Effector memory CD8-positive, alpha-beta T cell (primary cell): ENCODE results near the gene CLTB.

ENCODE experiments used
- ATAC-seq: fragments of 150-1000 bp; cut with Tn5 transposase; replicated peaks from 2 replicates; pipeline ENCODE4 v1.10.0; 2021; ENCODE audit warnings: mild to moderate bottlenecking, moderate library complexity
- DNase-seq, 3 experiments: peaks; one replicate each; pipeline ENCODE4 v3.0.0; 2021
- H3K27ac Mint-ChIP-seq, 2 donors: one replicate each; pipeline ENCODE4 v1.8.0; 2022; ENCODE audit warnings: mild to moderate bottlenecking in 2 of 2, mixed read lengths in 2 of 2, moderate library complexity in 2 of 2
- H3K27me3 Mint-ChIP-seq, 2 donors: one replicate each; pipeline ENCODE4 v1.8.0; 2022; ENCODE audit warnings: mixed read lengths in 2 of 2
- H3K36me3 Mint-ChIP-seq: one replicate; pipeline ENCODE4 v1.8.0; 2022; ENCODE audit warnings: mild to moderate bottlenecking, moderate library complexity, mixed read lengths; ENCODE audit not compliant: insufficient read depth
- H3K4me1 Mint-ChIP-seq, 2 donors: one replicate each; pipeline ENCODE4 v1.8.0; 2022; ENCODE audit warnings: low read depth in 2 of 2, mixed read lengths in 2 of 2
- H3K4me3 Mint-ChIP-seq, 2 donors: one replicate each; pipeline ENCODE4 v1.8.0; 2022; ENCODE audit warnings: mild to moderate bottlenecking in 2 of 2, mixed read lengths in 2 of 2, moderate library complexity in 2 of 2
- H3K9me3 Mint-ChIP-seq, 2 donors: one replicate each; pipeline ENCODE4 v1.8.0; 2022; ENCODE audit warnings: mixed read lengths in 2 of 2

CLTB gene

DNA sequence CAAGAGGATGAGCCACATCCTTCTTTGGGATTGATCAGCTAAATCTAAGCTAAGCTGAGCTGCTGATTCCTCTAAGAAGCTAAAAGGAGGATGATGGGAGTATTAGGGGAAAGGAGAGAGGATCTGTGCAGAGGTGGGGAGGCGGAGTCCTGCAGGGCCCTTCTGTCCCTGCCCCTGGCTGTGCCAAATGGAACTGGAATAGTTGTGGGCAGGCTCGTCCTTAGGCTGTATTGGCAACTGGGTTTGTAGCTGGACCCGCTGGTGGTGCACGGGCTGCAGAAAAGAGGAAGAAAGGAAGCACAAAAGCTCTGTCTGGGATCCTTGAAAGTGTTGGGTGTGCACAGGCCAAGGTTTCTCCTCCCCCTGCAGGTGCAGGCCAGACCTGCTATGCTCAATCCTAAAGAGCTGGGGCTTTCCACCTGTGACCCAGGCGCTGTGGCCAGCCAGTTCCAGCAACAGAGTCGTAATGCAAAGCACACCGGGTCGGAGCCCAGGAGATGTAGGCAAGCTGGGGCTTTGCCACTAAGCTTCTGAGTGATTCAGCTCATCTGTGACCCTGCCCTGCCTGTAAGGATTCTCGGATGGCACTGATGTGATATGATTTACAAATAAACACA, 9.8 kb downstream of the CLTB start:
- Mint-ChIP-seq H3K4me1 (peaks cover 12 to 13% of the 10 kb centered on the region in 2 donors), H3K27me3 (no peaks in the 10 kb centered on the region), H3K9me3 (no peaks in the 10 kb centered on the region), H3K36me3 (peaks cover 52% of the 10 kb centered on the region), H3K4me3 (no peak overlapping the region), H3K27ac (peak overlapping the region in 1 of 2 donors; percentile 30)
- DNase-seq (no peak), ATAC-seq (no peak)

DNA sequence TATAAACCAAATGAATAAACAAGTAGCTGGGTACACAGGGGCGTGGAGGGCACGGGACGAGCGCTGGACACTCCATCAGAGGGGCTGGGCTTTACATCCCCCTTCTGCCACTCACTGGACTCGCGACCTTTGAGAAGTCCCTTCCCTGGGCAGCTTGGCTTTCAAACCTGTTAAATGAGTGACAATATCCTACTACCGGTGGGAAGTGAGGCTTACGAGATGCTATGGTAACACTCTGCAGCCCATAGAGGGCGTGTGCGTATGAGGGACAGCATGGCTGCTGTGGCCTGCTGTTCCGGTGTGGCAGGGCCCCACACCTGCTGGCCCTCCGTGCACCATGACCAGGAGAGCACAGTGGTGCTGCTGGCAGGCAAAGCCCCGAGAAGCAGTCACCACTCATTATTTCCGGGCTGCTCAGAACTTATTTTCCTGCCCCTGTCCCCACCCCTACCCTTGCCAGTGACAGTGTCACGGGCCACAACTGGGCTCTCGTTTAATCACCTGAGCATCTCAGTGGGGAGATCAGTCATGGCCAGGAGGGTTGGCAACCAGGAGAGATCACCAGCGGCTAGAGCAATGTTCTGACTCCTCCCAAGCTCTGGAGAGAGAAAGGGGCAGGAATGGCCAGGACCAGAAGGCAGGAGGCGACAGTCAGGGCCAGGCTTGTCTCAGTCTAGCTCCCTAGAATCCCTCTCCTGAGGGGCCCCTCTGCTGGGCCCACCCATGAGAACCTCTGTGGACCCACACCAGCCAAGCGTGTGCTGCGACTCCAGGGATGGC, 10.5 kb downstream of the CLTB start:
- Mint-ChIP-seq H3K27ac (peak overlapping the region; percentile 30 to 77), H3K36me3 (peaks cover 48% of the 10 kb centered on the region), H3K4me1 (peaks cover 5 to 6% of the 10 kb centered on the region in 2 donors), H3K9me3 (no peaks in the 10 kb centered on the region), H3K27me3 (no peaks in the 10 kb centered on the region), H3K4me3 (no peak overlapping the region)
- ATAC-seq (no peak), DNase-seq (no peak)

DNA sequence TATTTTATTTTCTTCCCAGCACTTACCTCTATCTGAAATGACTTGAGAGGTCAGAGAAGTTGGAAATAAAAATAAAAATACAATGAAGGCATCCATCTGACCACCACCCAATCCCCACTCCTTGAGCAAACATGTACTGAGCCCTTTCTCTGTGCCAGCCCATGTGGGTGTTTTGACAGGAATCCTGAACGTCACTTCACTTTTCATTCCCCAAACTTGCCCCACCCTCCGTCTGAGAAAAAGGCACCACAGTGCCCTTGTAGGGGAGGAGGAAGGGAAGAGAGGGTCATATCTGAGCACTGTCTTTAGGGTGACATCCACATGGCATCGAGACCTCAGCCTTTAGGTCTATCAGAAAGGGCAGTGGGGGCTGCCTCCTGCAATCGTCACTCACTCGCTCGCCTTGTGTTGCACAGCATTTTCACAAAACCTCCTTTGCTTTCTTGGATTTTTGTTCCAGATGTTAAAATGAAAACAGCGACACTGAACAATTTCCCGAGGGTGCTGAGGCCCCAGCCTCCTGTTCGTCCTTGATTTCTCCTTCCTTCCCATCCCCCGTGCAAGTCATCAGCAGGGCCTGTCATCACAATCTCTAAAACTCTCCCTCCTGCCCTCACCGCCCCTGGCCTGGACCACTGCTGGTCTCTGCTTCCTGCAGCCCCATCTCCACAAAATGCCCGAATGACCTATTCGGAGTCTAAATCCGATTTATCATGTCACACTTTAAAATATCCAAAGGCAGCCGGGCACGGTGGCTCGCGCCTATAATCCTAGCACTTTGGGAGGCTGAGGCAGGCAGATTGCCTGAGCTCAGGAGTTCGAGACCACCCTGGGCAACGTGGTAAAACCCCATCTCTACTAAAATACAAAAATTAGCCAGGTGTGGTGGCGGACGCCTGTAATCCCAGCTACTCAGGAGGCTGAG, 14.8 kb downstream of the CLTB start:
- peaks cover 46% of the 10 kb centered on the region for H3K36me3 Mint-ChIP-seq
- H3K27ac Mint-ChIP-seq = peak overlapping the region in 1 of 2 donors; percentile 52
- H3K4me1 Mint-ChIP-seq = peaks cover 5 to 10% of the 10 kb centered on the region in 2 donors
- ATAC-seq (no peak), DNase-seq (no peak)
- no peaks in the 10 kb centered on the region for H3K27me3 Mint-ChIP-seq
- H3K9me3 Mint-ChIP-seq = no peaks in the 10 kb centered on the region
- H3K4me3 Mint-ChIP-seq = no peak overlapping the region

DNA sequence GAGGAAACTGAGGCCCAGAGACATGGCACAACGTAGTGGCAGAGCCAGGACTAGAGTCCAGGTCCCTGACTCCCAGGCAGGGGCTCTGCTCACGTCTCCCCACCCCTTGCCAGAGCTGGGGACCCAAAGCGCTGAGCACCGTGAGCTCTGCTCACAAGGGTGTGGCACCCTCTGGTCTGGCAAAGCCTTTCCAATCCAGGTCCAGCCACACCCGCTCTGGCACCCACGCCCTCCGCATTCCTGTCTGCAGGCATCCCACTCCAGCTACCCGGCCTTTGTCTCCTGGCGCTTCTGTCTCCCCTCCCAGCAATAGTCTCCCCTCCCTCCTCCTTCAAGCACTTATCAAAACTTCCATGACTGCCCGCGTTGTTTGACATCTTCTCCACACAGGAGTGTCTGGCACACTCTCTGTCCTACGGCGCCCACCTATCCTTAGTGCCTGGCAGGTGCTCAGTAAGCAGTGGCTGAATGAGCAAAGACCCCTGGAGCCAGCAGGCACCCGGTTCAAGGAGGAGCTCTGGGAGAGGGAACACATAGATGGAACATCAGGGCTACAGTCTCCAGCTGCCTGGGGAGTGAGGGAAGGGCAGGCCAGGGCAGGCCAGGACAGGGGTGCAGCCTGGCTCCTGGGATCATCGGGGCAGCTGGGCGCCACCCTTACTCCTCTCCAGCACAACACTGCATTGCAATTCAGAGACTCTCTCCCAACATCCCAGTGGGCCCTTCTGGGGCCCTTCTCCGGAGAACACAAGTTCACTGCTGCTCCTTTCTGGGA, 15.8 kb downstream of the CLTB start:
- Mint-ChIP-seq H3K4me3 (no peak overlapping the region), H3K27ac (peak overlapping the region in 1 of 2 donors; percentile 39), H3K9me3 (no peaks in the 10 kb centered on the region), H3K36me3 (peaks cover 45% of the 10 kb centered on the region), H3K4me1 (peaks cover 5 to 14% of the 10 kb centered on the region in 2 donors), H3K27me3 (no peaks in the 10 kb centered on the region)
- ATAC-seq (no peak), DNase-seq (no peak)

DNA sequence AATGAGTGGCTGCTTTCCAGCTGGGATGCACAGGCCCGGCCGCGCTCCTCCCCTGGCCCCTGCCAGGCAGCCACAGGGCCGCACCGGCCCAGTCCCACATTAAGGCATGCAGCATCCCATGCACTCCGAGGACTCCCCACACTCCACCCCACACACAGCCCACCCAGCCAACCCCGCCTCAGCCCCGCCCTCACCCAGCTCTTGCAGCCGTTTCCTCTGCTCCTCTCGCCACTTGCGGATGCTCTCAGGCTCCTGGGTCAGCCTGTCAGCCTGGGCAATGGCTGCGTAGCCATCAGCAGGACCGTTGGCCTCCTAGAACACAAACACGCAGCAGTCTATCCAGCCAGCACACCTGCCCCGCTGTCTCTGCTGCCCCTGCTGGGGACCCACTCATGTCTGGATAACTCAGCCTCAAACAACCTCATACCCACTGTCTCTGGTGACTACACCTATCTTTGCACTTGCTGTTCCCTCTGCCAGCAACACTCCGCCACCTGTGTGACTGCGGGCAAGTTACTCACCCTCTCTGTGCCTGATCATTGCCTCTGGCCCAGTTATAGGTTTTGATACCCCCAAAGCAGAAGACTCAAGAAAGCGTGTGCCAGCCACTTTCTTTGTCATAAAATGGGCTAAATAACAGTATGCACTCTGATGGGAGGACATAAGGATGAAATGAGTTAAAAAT, 18.5 kb downstream of the CLTB start:
- Mint-ChIP-seq H3K27me3 (no peaks in the 10 kb centered on the region), H3K4me1 (peaks cover 6 to 14% of the 10 kb centered on the region in 2 donors), H3K36me3 (peaks cover 40% of the 10 kb centered on the region), H3K4me3 (no peak overlapping the region), H3K9me3 (no peaks in the 10 kb centered on the region), H3K27ac (peak overlapping the region in 1 of 2 donors; percentile 41)
- ATAC-seq = no peak
- no peak for DNase-seq

DNA sequence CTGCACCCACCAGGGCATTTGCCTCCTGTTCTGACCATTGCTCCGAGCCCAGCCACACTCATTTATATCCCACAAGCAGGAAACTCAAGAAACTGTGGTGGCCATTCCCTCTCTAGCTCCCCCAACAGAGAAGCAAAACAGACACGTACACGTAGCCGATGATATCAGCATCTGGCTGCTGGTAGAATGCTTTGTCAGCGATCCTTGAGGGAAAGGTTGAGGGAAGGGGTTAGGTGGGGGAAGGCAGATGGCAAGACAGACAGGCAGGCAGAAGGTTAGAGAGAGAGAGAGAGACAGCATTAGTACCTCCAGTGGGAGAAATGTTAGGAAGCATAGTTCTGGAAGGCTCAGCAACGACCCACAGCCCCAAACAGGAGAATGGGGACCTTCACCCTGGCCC, 20.0 kb downstream of the CLTB start:
- Mint-ChIP-seq H3K27ac (no peak overlapping the region), H3K9me3 (no peaks in the 10 kb centered on the region), H3K4me3 (no peak overlapping the region), H3K4me1 (peaks cover 3 to 9% of the 10 kb centered on the region in 2 donors), H3K36me3 (peaks cover 53% of the 10 kb centered on the region), H3K27me3 (no peaks in the 10 kb centered on the region)
- ATAC-seq (no peak), DNase-seq (no peak)

DNA sequence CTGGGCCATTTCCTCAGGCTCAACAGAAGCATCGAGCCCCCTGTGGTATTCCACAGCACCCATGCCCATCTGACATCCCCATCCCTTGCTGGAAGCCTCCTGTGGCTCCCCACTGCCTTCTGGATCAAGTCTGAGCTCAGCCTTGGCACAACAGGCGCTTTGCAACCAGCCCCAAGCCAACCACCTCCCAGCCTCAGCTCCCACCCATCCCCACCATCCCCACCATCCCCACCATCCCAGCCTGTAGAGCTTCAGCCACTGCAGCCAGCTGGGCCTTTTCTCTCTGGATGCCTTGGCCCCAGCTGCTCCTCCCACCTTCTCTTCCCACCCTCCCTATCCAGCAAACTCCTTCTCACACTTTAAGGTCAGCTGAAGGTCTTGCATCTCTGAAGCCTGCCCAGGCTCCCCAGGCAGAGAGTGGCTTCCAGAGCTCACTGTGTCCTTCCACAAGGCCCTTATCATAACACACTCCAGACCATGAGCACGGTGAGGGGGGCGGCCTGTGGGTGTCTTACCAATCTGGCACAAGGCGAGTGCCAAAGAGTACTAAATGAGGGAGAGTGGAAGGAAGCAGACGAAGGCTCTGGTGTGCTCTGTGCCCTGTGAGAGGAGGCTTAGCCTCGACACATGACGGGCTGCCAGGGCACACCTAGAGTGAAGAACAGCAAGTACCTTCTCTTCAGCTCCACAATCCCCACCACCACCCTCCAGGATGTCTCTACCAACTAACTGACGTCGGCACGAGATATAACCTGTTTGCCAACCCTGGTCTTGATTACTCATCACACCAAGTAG, 21.3 kb downstream of the CLTB start:
- Mint-ChIP-seq H3K4me3 (no peak overlapping the region), H3K36me3 (peaks cover 56% of the 10 kb centered on the region), H3K9me3 (no peaks in the 10 kb centered on the region), H3K4me1 (peaks cover 1 to 9% of the 10 kb centered on the region in 2 donors), H3K27me3 (no peaks in the 10 kb centered on the region), H3K27ac (peak overlapping the region; percentile 13 to 23)
- DNase-seq (no peak), ATAC-seq (no peak)

DNA sequence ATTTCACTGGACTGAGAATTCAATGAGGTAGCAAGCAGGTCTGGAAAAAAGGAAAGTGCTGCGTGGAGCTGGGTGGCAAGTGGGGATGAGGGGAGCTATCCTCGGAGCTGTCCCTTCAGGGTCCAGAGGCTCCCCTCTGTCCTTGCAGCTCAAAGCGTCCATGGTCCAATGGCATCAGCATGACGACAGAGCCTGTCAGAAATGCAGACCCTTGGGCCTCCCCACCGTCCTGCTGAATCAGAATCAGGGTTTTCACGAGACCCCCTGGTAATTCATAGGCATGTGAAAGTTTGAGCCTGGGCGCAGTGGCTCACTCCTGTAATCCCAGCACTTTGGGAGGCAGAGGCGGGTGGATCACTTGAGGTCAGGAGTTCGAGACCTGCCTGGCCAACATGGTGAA, 22.2 kb downstream of the CLTB start:
- DNase-seq (no peak), ATAC-seq (no peak)
- Mint-ChIP-seq H3K9me3 (no peaks in the 10 kb centered on the region), H3K36me3 (peaks cover 52% of the 10 kb centered on the region), H3K4me3 (no peak overlapping the region), H3K4me1 (peaks cover 6 to 14% of the 10 kb centered on the region in 2 donors), H3K27ac (no peak overlapping the region), H3K27me3 (no peaks in the 10 kb centered on the region)

DNA sequence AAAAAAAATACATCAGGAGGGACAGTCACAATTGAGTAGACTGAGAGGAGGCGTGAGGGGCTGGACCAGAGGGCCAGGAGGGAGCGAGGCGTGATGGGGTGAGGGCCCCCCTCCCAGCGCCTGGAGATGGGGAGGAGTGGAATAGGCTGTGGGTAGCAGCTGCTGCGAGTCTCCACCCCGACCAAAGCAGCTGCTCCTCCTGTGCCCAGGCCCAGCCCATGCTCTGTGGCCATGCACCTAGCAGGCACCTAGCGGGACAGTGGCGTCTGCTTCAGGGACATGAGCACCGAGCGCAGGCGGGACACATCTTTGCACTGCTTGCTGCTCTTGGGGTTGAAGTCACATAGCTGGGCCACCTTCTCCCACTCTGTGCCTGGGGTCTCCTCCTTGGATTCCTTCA, 23.8 kb downstream of the CLTB start:
- Mint-ChIP-seq H3K27me3 (no peaks in the 10 kb centered on the region), H3K36me3 (peaks cover 48% of the 10 kb centered on the region), H3K4me3 (no peak overlapping the region), H3K4me1 (peaks cover 11 to 16% of the 10 kb centered on the region in 2 donors), H3K27ac (no peak overlapping the region), H3K9me3 (no peaks in the 10 kb centered on the region)
- ATAC-seq (no peak), DNase-seq (no peak)

DNA sequence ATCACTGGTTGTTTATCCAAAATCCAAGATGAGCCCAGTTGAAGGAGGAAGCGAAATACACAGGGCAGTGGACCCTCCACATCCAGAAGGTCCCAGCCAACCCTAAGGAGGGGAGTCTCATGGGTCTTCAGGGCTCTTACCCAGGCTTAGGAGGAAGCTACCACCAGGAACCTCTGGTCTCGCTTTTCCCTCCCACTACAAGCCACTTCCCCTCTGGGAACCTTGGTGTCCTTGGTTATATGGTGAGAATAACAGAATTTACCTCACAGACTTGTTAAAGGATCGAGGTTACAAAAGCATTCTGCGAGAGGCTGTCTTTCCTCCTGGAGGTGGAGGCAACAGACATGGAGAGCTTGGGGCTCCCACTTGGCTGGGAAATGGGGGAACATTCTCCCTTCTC, 24.3 kb downstream of the CLTB start:
- H3K27me3 Mint-ChIP-seq = no peaks in the 10 kb centered on the region
- no peaks in the 10 kb centered on the region for H3K9me3 Mint-ChIP-seq
- no peak overlapping the region for H3K27ac Mint-ChIP-seq
- no peak for DNase-seq
- H3K36me3 Mint-ChIP-seq = peaks cover 45% of the 10 kb centered on the region
- no peak for ATAC-seq
- peaks cover 16 to 21% of the 10 kb centered on the region in 2 donors for H3K4me1 Mint-ChIP-seq
- H3K4me3 Mint-ChIP-seq = no peak overlapping the region

DNA sequence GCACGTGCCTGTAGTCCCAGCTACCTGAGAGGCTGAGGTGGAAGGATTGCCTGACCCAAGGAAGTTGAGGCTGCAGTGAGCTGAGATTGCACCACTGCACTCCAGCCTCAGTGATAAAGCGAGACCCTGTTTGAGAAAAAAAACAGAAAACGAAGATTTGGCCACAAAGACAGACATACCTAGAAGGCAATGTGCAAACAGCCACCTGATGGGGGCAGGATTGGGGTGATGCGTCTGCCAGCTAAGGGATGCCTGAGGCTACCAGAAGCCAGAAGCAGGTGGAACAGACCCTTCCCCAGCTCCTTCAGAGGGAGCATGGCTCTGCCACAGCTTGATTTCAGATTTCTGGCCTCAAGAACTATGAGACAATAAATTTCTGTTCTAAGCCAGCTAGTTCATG, 24.9 kb downstream of the CLTB start:
- no peak overlapping the region for H3K4me3 Mint-ChIP-seq
- no peaks in the 10 kb centered on the region for H3K9me3 Mint-ChIP-seq
- no peaks in the 10 kb centered on the region for H3K27me3 Mint-ChIP-seq
- peaks cover 21 to 25% of the 10 kb centered on the region in 2 donors for H3K4me1 Mint-ChIP-seq
- DNase-seq = no peak
- peaks cover 43% of the 10 kb centered on the region for H3K36me3 Mint-ChIP-seq
- ATAC-seq = no peak
- no peak overlapping the region for H3K27ac Mint-ChIP-seq
